PC-3 (cell line): ENCODE data around the gene MMP15. TPM values are rescaled to one million over a fixed set of nuclear protein-coding genes. Genes with fewer than 3 reads are reported as not detected.
"Not testable (repeated sequence)": the region's sequence is repeated elsewhere in the genome, so short reads cannot be mapped to it uniquely, and the experiment has no call there.

Experiments
- ATAC-seq: fragments of 200-7000 bp; cut with Tn5 transposase; 2 replicates; pipeline ENCODE4 v1.9.1; 2020; ENCODE audit warnings: mild to moderate bottlenecking, moderate library complexity
- BruUV-seq: library from RNA; stranded (reverse); fragments of 400-500 nt; replicated peaks from 2 replicates; lab custom pipeline; 2021; lab: Mats Ljungman, UMichigan
- CTCF ChIA-PET: fragments of 300-600 bp; sonication (Branson Sonifier 250); formaldehyde crosslinking; loops from one replicate; lab custom pipeline; 2022; ENCODE audit warnings: antibody characterized with exemption; lab: Charles Lee
- POLR2A ChIA-PET: fragments of 300-600 bp; sonication (Branson Sonifier 250); formaldehyde crosslinking; loops from one replicate; lab custom pipeline; 2022; ENCODE audit warnings: antibody characterized with exemption; ENCODE audit not compliant: unreplicated experiment; lab: Charles Lee
- DNase-seq: peaks from one replicate; pipeline ENCODE4 v3.0.0-alpha.2; 2015
- H2AFZ ChIP-seq: fragments of 300-600 bp; sonication (generic); 2 replicates; pipeline ENCODE4 v1.6.0; 2016; ENCODE audit warnings: antibody characterized with exemption, low read length
- H3F3A ChIP-seq: fragments of 300-600 bp; sonication (generic); one replicate; pipeline ENCODE4 v1.6.0; 2017; ENCODE audit warnings: antibody characterized with exemption, low read length, control low read depth, mild to moderate bottlenecking; ENCODE audit not compliant: unreplicated experiment
- H3K27ac ChIP-seq: fragments of 300-600 bp; sonication (generic); 2 replicates; pipeline ENCODE4 v1.5.1; 2016; ENCODE audit warnings: mild to moderate bottlenecking, low read length
- H3K27me3 ChIP-seq: fragments of 300-600 bp; sonication (generic); 2 replicates; pipeline ENCODE4 v1.6.1; 2016; ENCODE audit warnings: low read length, mixed read lengths
- H3K36me3 ChIP-seq: fragments of 300-600 bp; sonication (generic); 2 replicates; pipeline ENCODE4 v1.6.1; 2016; ENCODE audit warnings: low read depth, mixed run types, low read length, mixed read lengths
- H3K4me1 ChIP-seq: fragments of 300-600 bp; sonication (generic); 2 replicates; pipeline ENCODE4 v1.5.1; 2016; ENCODE audit warnings: low read length; ENCODE audit not compliant: insufficient read depth
- H3K4me2 ChIP-seq: fragments of 300-600 bp; sonication (generic); 2 replicates; pipeline ENCODE4 v1.6.0; 2016; ENCODE audit warnings: low read length
- H3K4me3 ChIP-seq: fragments of 300-600 bp; sonication (generic); 2 replicates; pipeline ENCODE4 v1.5.1; 2016; ENCODE audit warnings: mild to moderate bottlenecking, low read length, mixed read lengths
- H3K79me2 ChIP-seq: fragments of 300-600 bp; sonication (generic); 2 replicates; pipeline ENCODE4 v1.6.1; 2017; ENCODE audit warnings: low read length, mixed read lengths
- H3K9ac ChIP-seq: fragments of 300-600 bp; sonication (generic); 2 replicates; pipeline ENCODE4 v1.6.0; 2016; ENCODE audit warnings: mild to moderate bottlenecking, low read length
- H3K9me2 ChIP-seq: fragments of 300-600 bp; sonication (generic); replicated peaks from 2 replicates; pipeline ENCODE4 v1.6.1; 2016; ENCODE audit warnings: mixed run types, low read length, mixed read lengths
- H3K9me3 ChIP-seq: fragments of 300-600 bp; sonication (generic); 2 replicates; pipeline ENCODE4 v1.6.1; 2016; ENCODE audit warnings: low read length, mixed read lengths
- H4K20me1 ChIP-seq: fragments of 300-600 bp; sonication (generic); 2 replicates; pipeline ENCODE4 v1.6.1; 2016; ENCODE audit warnings: low read length, mixed read lengths
- EZH2 ChIP-seq: fragments of 300-600 bp; sonication (generic); IDR thresholded peaks from one replicate; pipeline ENCODE4 v1.6.1; 2017; ENCODE audit warnings: antibody characterized with exemption, mild to moderate bottlenecking, low read length; ENCODE audit not compliant: unreplicated experiment
- EZH2phosphoT487 ChIP-seq: fragments of 300-600 bp; sonication (generic); IDR thresholded peaks from 2 replicates; pipeline ENCODE4 v1.6.1; 2018; ENCODE audit warnings: mild to moderate bottlenecking, antibody characterized with exemption, low read length, borderline replicate concordance
- intact Hi-C: fragments of 100-400 bp; cut with micrococcal nuclease; formaldehyde crosslinking; loops from 2 replicates; pipeline ENCODE4 v1.9.0; 2023
- total RNA-seq: library from RNA; depleted of rRNA; stranded (reverse); fragments of >200 nt; gene quantifications from 2 replicates; pipeline ENCODE4 v1.2.3, GENCODE V29; 2014
- TF ChIP-seq, protein P1 (sequence below): fragments of 300-600 bp; sonication (generic); conservative IDR thresholded peaks from 2 replicates; pipeline ENCODE4 v1.5.1; 2017; ENCODE audit warnings: antibody characterized with exemption, low read depth, mild to moderate bottlenecking, low read length

Gene MMP15
- total RNA-seq, 1 experiment from 2014 or later, result 6.3 TPM

DNA sequence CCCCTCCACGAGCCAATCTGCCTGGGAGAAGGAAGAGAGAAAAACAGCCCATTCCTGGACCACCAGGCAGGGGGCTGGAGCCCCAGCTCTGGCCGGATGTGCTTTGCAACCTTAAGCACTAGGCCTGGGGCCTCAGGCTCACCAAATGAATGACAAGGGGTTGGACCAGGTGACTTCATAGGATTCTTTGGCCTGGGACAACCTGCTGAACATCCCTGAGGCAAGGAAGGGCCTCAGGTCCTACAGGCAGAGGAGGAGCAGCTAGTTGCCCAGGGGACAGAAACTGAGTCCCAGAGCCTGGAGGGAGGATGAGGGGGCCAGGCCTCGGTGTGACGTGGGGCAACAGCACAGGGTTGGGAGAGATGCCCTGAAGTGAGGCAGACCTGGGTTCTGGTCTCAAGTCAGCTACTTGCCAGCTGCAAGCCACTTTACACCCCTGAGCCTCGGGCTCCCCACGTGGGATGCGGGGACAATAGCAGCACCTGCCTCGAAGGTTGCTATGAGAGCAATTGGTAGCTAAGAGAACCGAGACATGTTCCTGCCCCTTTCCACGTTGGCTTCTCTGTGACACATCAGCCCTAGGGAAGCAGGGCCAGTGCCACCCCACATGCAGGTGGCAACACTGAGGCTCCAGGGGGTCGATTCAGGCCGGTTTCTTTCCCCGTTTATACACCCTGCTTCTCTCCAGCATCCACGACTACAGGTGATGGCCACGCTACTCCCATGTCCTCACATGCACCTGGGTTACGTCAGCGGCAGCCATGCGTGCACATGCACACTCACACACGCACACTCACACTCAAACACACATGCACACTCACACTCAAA lies 61.0 kb downstream of the MMP15 start:
- Histone ChIP-seq H3K4me1 (no peaks in the 10 kb centered on the region), H3K9ac (no peak overlapping the region), H3K36me3 (no peaks in the 10 kb centered on the region), H2AFZ (no peak overlapping the region), H3K9me3 (no peaks in the 10 kb centered on the region), H4K20me1 (no peaks in the 10 kb centered on the region), H3K4me3 (no peak overlapping the region), H3K27me3 (no peaks in the 10 kb centered on the region), H3K9me2 (no peaks in the 10 kb centered on the region), H3F3A (no peaks in the 10 kb centered on the region), H3K4me2 (no peak overlapping the region), H3K27ac (no peak overlapping the region), H3K79me2 (no peaks in the 10 kb centered on the region)
- DNase-seq (no peak), ATAC-seq (no peak)
- TF ChIP-seq EZH2 (no peak), EZH2phosphoT487 (no peak)
- TF ChIP-seq, protein P1, sequence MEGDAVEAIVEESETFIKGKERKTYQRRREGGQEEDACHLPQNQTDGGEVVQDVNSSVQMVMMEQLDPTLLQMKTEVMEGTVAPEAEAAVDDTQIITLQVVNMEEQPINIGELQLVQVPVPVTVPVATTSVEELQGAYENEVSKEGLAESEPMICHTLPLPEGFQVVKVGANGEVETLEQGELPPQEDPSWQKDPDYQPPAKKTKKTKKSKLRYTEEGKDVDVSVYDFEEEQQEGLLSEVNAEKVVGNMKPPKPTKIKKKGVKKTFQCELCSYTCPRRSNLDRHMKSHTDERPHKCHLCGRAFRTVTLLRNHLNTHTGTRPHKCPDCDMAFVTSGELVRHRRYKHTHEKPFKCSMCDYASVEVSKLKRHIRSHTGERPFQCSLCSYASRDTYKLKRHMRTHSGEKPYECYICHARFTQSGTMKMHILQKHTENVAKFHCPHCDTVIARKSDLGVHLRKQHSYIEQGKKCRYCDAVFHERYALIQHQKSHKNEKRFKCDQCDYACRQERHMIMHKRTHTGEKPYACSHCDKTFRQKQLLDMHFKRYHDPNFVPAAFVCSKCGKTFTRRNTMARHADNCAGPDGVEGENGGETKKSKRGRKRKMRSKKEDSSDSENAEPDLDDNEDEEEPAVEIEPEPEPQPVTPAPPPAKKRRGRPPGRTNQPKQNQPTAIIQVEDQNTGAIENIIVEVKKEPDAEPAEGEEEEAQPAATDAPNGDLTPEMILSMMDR, result no peak
- ChIA-PET POLR2A (no interaction called here), CTCF (no interaction called here)
- BruUV-seq, result no TSS peak
- intact Hi-C loops, result no loop called here

DNA sequence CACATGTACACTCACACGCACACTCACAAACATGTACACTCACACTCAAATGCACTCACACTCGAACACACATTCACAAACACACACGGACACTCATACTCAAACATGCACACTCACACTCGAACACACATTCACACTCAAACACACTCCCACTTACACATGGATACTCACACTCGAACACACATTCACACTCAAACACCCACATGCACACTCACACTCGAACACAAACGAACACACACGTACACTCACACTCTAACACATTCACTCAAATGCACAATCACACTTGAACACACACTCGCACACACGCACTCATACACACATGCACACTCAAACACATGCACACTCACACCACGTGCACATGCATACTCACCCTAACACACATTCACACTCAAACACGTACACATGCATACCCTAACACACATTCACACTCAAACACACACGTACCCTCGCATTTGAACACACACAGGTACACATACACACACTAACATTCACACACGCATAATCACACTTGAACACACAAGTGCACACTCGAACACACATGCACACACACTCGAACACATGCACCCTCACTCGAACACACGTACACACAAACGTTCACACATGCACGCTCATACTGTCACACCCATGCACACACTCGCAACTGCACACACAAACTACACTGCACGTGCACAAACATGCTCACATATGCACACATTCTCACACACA lies 61.8 kb downstream of the MMP15 start:
- Histone ChIP-seq H3F3A (no peaks in the 10 kb centered on the region), H3K27me3 (no peaks in the 10 kb centered on the region), H3K9me2 (no peaks in the 10 kb centered on the region), H3K79me2 (no peaks in the 10 kb centered on the region), H3K36me3 (no peaks in the 10 kb centered on the region), H4K20me1 (no peaks in the 10 kb centered on the region), H2AFZ (no peak overlapping the region), H3K27ac (no peak overlapping the region), H3K9ac (no peak overlapping the region), H3K4me2 (no peak overlapping the region), H3K4me3 (no peak overlapping the region), H3K4me1 (no peaks in the 10 kb centered on the region), H3K9me3 (no peaks in the 10 kb centered on the region)
- TF ChIP-seq EZH2phosphoT487, result no peak
- TF ChIP-seq EZH2, result no peak
- TF ChIP-seq, protein P1, result no peak
- ATAC-seq (no peak), DNase-seq (no peak)
- BruUV-seq, result no TSS peak
- CTCF ChIA-PET, result no interaction called here
- intact Hi-C loops, result no loop called here
- POLR2A ChIA-PET, result no interaction called here

DNA sequence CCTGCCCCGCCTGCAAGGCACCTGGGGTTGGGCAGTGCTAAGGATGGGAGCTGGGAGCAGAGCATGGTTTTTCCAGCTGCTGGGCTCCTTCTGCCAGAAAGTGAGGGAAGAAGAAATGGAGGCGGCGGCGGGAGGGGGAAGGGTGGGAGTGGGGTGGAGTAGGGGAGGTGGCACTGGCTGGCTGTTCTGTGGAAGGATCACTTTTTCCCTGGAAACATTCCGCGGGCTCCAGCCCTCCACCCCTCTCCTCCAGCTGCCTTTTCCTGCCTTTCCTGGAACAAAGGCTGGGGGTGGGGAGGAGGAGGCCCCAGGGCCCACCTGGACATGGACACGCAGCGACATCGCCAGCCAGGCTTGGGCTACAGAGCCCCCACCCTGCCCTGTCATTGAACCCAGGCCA lies 62.5 kb downstream of the MMP15 start:
- H2AFZ ChIP-seq, result no peak overlapping the region
- H3K9me2 ChIP-seq, result no peaks in the 10 kb centered on the region
- intact Hi-C loops, result no loop called here
- no peak for ATAC-seq
- H3K4me2 ChIP-seq, result no peak overlapping the region
- no peaks in the 10 kb centered on the region for H3K4me1 ChIP-seq
- no peak overlapping the region for H3K4me3 ChIP-seq
- no peak for DNase-seq
- H3K9me3 ChIP-seq, result no peaks in the 10 kb centered on the region
- H3F3A ChIP-seq, result no peaks in the 10 kb centered on the region
- POLR2A ChIA-PET, result no interaction called here
- no peak overlapping the region for H3K9ac ChIP-seq
- CTCF ChIA-PET, result no interaction called here
- H3K36me3 ChIP-seq, result no peaks in the 10 kb centered on the region
- H3K27me3 ChIP-seq, result no peaks in the 10 kb centered on the region
- H3K27ac ChIP-seq, result no peak overlapping the region
- no peaks in the 10 kb centered on the region for H3K79me2 ChIP-seq
- H4K20me1 ChIP-seq, result no peaks in the 10 kb centered on the region
- no TSS peak for BruUV-seq
- TF ChIP-seq, protein P1, result no peak
- no peak for TF ChIP-seq EZH2phosphoT487
- no peak for TF ChIP-seq EZH2

DNA sequence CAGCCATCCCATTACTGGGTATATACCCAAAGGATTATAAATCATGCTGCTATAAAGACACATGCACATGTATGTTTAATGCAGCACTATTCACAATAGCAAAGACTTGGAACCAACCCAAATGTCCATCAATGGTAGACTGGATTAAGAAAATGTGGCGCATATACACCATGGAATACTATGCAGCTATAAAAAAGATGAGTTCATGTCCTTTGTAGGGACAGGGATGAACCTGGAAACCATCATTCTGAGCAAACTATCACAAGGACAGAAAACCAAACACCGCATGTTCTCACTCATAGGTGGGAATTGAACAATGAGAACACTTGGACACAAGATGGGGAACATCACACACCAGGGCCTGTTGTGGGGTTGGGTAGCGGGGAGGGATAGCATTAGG lies 64.8 kb downstream of the MMP15 start:
- H3K4me2 ChIP-seq, POLR2A ChIA-PET, H4K20me1 ChIP-seq, H3K27ac ChIP-seq, H3K9ac ChIP-seq, H3K4me1 ChIP-seq, intact Hi-C loops, H3F3A ChIP-seq, ATAC-seq, BruUV-seq, H2AFZ ChIP-seq, H3K27me3 ChIP-seq, H3K9me3 ChIP-seq, H3K36me3 ChIP-seq, CTCF ChIA-PET, H3K4me3 ChIP-seq, DNase-seq, H3K79me2 ChIP-seq, H3K9me2 ChIP-seq: not testable (repeated sequence)
